Measurements from ENCODE around the gene POLL.

DNA sequence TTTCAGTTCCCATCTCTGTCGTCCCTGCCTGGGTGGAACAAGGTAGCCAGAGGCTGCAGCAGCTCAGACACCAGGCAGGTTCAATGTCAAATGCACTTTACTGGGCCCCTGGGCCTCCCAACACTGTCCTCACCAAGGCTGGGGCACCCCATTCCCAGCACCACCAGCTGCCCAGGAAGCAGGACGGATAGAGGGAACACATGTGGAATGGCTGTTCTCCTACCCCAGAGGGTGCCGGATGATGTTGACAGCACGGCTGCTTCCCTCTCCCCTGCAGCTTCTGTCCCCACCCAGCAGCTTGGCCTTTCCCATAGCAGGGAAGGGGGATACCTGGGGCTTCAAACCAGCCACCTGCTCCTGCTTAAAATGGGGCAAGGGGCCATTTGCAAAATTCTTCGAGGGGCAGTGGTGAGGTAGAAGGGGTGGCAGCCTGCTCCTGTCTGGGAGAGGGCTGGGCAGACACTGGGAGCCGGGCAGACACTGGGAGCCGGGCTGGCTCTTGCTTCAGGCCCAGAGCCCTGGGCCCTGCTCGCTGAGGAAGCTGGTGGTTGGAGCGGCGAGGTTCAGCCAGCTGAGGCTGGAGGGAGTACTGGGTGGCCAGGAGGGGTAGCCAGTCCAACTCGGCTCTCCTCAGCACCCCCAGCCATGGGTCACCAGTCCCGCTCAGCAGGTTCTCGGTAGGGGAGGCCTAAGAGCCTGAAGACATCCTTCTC is 9.1 kb downstream of the POLL start:
- TF ChIP-seq YY1 (IDR thresholded peaks at IDR 0.05; ENCODE audit: low read depth) (no peak), TCF12 (IDR thresholded peaks at IDR 0.05; ENCODE audit: low read depth) (no peak), RAD21 (IDR thresholded peaks at IDR 0.05; ENCODE audit: low read depth) (no peak), TAF1 (IDR thresholded peaks at IDR 0.05; ENCODE audit: low read depth) (no peak)
- TF ChIP-seq, protein P1, sequence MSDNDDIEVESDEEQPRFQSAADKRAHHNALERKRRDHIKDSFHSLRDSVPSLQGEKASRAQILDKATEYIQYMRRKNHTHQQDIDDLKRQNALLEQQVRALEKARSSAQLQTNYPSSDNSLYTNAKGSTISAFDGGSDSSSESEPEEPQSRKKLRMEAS (IDR thresholded peaks at IDR 0.05): no peak
- TF ChIP-seq, protein P2, sequence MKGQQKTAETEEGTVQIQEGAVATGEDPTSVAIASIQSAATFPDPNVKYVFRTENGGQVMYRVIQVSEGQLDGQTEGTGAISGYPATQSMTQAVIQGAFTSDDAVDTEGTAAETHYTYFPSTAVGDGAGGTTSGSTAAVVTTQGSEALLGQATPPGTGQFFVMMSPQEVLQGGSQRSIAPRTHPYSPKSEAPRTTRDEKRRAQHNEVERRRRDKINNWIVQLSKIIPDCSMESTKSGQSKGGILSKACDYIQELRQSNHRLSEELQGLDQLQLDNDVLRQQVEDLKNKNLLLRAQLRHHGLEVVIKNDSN (IDR thresholded peaks at IDR 0.05): no peak

Data from Ishikawa (cell line).